ENCODE results near the gene AMER2.

DNA sequence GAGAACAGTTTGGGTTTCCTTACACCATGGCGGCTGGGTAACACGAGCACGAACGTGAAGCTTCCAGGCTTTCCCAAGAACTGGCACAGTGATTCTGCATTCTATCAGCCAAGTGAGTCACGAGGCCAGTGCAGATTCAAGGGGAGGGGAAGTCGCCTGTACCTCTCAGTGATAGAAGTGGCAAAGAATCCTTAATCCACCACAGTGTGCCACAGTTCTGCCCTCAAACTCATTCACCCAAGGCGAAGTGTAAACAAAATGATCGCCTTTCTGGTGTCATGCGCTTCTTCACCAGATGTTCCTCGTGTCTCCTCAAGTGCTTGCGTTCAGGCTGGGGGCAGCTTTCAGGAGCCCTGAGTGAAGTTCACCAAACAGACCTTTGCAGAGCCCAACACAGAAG is 24.9 kb upstream of the AMER2 start:
- TF ChIP-seq, protein P1, sequence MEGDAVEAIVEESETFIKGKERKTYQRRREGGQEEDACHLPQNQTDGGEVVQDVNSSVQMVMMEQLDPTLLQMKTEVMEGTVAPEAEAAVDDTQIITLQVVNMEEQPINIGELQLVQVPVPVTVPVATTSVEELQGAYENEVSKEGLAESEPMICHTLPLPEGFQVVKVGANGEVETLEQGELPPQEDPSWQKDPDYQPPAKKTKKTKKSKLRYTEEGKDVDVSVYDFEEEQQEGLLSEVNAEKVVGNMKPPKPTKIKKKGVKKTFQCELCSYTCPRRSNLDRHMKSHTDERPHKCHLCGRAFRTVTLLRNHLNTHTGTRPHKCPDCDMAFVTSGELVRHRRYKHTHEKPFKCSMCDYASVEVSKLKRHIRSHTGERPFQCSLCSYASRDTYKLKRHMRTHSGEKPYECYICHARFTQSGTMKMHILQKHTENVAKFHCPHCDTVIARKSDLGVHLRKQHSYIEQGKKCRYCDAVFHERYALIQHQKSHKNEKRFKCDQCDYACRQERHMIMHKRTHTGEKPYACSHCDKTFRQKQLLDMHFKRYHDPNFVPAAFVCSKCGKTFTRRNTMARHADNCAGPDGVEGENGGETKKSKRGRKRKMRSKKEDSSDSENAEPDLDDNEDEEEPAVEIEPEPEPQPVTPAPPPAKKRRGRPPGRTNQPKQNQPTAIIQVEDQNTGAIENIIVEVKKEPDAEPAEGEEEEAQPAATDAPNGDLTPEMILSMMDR (IDR thresholded peaks at IDR 0.05) = no peak
- TF ChIP-seq POLR2A (IDR thresholded peaks at IDR 0.05) = no peak
